Stimulated activated CD8-positive, alpha-beta memory T cell treated with anti-CD3 and anti-CD28 coated beads, Interleukin-15, amount 100 ng/mL, for 4 hours (primary cell): ENCODE results near the gene AMHR2.
A peak's percentile ranks its signal among the peaks of the same experiment; 100 is the strongest.
"Not testable (repeated sequence)": the region's sequence is repeated elsewhere in the genome, so short reads cannot be mapped to it uniquely, and the experiment has no call there.

Experiments used
- DNase-seq, 2 donors: peaks; one replicate each; pipeline ENCODE4 v3.0.0-alpha.2; 2020; ENCODE audit warnings: low read depth in 2 of 2

AMHR2 gene

DNA sequence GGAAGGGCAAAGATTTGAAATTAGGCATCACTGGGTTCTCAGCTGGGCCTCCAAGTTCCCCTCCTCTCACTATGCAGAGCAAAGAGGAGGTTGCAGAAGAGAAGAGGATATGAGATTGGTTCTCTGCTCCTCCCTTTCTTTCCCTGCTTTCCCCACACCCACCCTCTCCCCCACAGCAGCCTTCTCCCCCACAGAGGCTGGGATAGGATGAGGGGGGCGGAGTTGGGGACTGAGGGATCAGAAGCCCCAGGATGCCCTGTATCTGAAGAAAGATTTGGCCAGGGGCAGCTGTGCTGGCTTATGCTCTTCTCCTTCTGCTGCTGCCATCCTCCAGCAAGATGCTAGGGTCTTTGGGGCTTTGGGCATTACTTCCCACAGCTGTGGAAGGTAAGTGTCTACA, at the start of gene AMHR2:
AMHR2 (plus strand) TSS at position 259 of the 400 bp plus-strand sequence; CDS start at position 339, 80 bp downstream.
- DNase-seq = no peak

DNA sequence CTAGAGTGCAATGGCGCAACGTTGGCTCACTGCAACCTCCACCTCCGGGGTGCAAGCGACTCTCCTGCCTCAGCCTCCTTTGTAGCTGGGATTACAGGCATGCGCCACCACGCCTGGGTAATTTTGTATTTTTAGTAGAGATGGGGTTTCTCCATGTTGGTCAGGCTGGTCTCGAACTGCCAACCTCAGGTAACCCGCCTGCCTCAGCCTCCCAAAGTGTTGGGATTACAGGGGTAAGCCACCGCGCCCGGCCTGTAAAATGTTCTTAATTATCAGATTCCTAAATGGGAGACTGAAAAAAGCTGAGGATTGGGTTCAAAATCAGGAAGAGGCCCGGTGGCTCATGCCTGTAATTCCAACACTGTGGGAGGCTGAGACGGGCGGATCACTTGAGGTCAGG, 49.4 kb upstream of the AMHR2 start:
- not testable (repeated sequence) for DNase-seq

DNA sequence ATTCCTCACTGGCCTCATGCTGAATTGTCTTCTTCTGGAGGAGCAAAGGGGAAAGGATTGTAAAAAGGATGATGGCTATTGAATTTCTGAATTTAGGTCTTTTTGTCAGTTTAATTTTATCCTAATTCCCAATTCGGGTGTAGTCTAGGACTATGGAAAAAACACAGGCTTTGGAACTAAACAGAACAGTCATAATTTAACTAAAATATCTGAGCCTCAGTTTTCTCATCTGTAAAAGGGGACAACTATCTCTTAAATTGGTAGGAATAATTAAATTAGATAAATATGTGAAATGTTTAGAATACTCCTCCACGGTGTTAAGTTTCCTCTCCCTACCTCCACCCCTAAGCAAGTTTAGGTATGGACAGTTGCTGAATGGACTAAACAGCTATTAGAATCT, 46.9 kb upstream of the AMHR2 start:
- no peak for DNase-seq

DNA sequence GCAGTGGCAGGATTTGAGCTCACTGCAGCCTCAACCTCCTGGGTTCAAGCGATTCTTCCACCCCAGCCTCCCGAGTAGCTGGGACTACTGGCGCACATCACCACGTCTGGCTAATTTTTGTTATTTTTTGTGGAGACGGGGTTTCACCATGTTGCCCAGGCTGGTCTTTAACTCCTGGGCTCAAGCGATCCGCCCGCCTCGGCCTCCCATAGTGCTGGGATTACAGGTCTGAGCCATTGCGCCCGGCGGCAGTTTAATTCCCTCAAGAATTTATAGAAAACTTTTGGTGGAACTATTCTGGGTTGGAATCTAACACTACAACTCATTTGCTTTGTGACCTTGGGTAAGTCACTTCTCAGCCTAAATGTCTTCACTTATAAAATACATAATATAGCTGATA, 45.4 kb upstream of the AMHR2 start:
- DNase-seq = no peak

DNA sequence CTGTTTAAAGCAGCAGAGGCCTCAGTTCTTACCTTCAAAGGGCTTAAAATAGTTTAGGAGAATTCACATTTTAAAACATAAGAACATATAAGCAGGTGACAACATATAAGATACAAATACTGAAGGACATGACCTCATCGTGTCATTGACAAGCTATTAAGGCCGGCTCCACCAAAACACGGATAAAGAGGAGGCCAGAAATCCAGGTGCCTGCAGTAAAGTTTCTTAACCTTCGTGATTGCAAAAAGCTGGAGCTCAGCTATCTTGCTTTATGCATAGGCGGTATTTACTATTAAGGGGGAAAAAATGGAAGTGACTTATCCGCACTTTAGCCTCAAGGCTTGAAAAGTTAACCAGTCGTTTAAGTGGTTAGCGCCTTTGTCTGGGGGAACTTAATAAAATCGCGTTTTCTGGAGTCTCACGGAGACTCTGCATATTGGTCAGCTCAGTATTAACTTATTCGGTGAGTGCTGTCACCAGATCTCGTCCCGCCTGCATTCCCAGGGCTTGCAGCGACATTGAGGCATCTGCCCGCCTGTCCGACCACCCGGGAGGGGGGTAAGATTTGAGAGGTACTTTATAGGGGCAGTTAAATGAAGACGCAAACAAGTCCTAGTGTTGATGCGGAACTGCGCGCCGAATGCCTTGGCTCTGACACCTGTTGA, 44.8 kb upstream of the AMHR2 start:
- no peak for DNase-seq

DNA sequence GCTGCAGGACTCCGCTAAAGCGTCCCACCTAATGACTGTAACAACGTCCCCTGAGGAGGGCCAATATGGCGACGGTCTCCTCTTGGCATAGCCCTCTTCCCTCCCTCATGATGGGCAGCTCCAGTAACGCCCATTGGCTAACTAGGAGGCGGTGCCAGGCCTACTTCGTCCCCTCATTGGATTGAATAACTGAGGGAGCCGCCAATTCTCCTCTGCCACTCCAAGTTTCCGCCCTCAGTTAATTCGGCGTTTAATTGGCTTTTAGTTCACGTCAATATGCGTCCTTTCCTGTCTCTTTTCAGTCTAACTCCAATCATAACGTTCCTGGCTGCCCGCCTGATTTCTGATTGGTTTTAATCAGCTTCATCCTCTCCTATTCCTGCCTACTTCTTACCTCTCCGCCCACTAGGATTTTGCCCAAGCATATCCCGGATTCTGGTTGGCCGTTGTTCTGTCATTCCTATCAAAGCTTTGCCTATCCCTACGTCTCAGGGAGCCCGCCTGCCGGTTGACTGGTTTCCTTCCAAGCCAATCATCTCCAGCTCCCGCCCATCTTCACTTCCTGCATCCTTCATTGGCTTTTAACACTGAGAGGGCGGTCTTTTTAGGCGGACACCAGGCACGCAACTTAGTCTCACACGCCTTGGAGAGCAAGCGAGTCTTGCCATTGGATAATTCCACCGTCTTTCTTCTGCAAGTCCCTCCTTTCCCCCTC, 44.1 kb upstream of the AMHR2 start:
- peak; percentile 78 to 100 for DNase-seq

DNA sequence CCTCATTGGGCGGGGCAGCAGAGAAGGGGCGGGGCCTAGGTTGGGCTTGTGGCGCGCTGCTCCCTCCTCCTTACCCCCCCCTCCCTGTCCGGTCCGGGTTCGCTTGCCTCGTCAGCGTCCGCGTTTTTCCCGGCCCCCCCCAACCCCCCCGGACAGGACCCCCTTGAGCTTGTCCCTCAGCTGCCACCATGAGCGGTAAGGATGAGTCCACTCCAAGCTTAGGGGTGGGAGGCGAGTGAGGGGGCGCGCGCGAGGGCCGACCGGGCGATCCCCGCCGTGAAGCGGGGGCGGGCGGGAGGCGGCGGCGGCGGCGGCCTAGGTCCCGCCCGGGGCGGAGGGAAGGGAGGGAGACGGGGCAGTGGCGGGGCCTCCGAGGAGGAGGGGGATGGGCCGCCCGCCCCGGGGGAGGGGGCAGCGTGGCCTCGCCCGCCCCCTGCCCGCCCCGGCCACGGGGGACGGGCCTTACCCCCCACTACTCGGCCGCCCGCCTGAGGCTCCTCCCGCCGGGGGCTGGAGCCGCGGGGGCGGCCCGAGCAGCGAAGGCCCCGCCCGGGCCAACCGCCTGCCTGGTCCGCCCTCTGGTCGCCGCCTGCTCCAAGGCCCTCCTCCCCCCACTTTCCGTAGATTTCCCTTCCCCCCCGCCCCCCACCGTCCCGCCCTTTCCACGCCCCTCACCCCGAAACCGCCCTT, 43.4 kb upstream of the AMHR2 start, which contains the start of gene SP1:
SP1 (plus strand) TSS at position 73 of the 690 bp plus-strand sequence; CDS start at position 189, 116 bp downstream.
- DNase-seq = peak; percentile 71 to 96

DNA sequence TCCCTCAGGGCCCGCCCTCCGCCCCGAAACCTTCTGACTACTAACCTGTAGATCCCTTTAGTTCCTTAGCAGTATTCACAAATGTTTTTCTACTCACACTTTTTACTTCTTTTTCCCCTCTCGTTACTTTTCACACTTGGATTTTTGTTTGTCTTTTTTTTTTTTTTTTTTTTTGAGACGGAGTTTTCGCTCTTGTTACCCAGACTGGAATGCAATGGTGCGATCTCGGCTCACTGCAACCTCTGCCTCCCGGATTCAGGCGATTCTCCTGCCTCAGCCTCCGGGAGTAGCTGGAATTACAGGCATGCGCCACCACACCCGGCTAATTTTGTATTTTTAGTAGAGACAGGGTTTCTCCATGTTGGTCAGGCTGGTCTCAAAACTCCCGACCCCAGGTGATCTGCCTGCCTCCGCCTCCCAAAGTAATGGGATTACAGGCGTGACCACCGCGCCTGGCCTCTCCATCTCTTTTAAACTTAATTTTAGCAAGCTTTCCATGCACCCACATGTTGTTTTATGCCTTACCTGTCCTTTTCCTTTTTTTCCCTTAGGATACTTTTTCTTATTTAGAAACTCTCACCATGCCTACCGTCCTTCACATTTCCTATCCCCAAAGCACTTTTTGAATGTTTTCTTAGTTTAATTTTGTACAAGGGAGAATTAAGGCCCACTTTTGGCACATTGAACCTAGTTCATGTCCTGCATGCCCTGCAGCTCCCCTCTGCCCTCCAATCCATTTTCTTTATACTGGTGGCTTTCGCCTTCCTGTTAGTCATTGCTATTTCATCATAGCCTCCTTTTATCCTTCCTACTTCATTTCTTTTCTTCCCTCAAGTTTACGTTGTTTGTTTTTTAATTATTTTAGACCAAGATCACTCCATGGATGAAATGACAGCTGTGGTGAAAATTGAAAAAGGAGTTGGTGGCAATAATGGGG, 42.6 kb upstream of the AMHR2 start:
- DNase-seq = no peak

DNA sequence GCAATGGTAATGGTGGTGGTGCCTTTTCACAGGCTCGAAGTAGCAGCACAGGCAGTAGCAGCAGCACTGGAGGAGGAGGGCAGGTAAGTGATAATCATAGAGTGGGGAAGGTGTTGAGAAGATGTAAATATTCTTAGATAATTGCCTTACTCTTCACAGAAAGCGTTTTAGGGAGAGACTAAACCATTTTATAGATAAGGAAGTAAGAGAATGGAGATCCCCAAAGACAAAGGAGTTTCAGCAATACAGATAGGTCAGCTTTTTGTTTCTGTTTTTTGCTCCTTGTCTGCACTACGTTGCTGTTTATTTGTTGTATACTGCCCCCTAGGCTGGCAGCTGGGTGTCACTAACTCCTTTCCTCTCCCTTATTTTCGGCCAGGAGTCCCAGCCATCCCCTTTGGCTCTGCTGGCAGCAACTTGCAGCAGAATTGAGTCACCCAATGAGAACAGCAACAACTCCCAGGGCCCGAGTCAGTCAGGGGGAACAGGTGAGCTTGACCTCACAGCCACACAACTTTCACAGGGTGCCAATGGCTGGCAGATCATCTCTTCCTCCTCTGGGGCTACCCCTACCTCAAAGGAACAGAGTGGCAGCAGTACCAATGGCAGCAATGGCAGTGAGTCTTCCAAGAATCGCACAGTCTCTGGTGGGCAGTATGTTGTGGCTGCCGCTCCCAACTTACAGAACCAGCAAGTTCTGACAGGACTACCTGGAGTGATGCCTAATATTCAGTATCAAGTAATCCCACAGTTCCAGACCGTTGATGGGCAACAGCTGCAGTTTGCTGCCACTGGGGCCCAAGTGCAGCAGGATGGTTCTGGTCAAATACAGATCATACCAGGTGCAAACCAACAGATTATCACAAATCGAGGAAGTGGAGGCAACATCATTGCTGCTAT, 41.7 kb upstream of the AMHR2 start:
- no peak for DNase-seq

DNA sequence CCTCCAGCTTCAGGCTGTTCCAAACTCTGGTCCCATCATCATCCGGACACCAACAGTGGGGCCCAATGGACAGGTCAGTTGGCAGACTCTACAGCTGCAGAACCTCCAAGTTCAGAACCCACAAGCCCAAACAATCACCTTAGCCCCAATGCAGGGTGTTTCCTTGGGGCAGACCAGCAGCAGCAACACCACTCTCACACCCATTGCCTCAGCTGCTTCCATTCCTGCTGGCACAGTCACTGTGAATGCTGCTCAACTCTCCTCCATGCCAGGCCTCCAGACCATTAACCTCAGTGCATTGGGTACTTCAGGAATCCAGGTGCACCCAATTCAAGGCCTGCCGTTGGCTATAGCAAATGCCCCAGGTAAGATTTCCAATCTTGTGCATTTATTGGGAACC, 40.4 kb upstream of the AMHR2 start:
- DNase-seq = no peak

DNA sequence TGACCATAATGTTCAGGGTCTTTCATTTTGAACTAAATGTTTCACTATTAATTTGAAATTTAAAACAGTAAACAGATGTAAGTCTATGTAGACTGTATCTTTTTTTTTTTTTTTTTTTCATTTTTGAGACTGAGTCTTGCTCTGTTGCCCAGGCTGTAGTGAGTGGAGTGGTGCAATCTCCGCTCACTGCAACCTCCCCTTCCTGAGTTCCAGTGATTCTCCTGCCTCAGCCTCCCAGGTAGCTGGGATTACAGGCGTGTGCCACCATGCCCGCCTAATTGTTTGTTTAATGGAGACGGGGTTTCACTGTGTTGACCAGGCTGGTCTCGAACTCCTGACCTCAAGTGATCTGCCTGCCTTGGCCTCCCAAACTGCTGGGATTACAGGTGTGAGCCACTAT, 37.3 kb upstream of the AMHR2 start:
- DNase-seq = not testable (repeated sequence)

DNA sequence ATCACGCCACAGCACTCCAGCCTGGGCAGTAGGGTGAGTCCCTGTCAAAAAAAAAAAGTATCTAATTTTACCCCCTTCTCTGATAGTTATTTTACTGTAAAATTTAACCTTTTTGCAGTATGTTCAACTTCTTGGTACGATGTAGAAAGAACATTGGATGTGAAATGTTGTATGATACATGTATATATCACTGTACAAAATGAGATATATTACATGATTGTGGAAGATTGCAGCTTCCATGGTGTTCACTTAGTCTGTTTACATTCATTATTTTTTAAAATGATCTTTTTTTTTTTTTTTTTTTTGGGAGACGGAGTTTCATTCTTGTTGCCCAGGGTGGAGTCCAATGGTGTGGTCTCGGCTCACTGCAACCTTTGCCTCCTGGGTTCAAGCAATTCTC, 34.7 kb upstream of the AMHR2 start:
- DNase-seq = no peak

DNA sequence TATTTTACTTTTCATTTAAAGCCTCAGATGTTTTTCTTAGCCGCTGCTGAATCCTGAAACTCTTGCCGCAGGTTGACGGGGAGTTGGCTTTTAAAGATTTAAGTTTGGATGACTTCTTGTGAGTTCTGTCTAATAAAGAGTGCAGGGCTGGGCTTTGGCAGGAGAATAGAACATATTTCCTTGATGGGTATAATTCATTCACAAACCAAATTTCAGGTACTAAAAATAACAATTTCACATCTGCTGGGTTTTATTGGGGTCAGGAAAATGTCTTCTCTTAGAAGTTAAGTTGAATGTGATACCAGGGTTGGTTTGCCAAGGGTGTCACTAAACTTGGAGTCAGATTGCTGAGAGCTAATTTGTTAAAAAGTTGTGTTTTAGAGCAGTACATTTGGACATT, 34.0 kb upstream of the AMHR2 start:
- no peak for DNase-seq

DNA sequence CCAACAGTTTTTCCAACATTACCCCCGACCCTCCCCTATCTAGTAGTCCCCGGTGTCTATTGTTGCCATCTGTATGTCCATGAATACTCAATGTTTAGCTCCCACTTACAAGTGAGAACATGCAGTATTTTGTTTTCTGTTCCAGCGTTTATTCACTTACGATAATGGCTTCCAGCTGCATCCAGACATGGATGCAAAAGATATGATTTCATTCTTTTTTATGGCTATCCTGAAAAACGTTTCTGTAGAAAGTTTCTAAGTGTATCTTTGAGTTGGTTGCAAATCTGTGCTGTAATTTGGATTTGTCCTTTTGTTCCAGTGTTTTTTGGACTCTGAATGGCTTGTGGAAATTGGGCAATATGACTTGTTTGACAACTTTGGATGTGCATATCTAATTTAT, 31.9 kb upstream of the AMHR2 start:
- DNase-seq = no peak

DNA sequence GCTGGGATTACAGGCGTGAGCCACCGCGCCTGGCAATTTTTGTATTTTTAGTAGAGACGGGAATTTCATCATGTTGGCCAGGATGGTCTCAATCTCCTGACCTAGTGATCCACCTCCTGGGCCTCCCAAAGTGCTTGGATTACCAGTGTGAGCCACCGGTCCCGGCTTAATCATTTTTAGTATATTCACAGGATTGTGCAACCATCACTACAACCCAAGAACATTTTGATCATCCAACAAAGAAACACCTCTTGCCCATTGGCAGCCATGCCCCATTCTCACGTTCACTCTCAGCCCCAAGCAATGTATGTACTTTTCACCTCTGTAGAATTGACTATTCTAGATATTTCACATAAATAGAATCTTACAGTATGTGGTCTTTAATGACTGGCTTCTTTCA, 23.8 kb upstream of the AMHR2 start:
- no peak for DNase-seq

DNA sequence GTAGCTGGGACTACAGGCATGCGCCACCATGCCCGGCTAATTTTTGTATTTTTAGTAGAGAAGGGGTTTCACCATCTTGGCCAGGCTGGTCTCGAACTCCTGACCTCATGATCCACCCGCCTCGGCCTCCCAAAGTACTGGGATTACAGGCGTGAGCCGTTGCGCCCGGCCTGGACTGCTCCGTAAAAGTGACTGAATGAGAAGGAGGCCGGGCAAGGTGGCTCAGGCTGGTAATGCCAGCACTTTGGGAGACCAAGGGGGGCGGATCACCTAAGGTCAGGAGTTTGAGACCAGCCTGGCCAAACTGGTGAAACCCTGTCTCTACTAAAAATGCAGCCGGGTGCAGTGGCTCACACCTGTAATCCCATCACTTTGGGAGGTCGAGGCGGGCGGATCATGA, 21.3 kb upstream of the AMHR2 start:
- not testable (repeated sequence) for DNase-seq

DNA sequence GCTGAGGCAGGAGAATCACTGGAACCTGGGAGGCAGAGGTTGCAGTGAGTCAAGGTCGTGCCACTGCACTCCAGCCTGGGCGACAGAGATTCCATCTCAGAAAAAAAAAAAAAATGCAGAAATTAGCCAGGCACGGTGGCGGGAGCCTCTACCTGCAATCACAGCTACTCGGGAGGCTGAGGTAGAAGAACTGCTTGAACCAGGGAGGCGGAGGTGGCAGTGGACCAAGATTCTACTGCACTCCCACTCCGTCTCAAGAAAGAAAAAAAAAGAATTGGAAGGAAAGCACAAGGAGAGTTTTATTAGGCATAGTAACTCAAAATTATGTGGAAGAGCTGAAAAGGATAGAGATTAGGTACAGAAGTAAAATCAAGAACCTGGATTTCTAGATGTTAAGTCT, 20.8 kb upstream of the AMHR2 start:
- DNase-seq = no peak

DNA sequence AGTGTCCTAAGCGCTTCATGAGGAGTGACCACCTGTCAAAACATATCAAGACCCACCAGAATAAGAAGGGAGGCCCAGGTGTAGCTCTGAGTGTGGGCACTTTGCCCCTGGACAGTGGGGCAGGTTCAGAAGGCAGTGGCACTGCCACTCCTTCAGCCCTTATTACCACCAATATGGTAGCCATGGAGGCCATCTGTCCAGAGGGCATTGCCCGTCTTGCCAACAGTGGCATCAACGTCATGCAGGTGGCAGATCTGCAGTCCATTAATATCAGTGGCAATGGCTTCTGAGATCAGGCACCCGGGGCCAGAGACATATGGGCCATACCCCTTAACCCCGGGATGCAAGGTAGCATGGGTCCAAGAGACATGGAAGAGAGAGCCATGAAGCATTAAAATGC, 12.7 kb upstream of the AMHR2 start:
- no peak for DNase-seq

DNA sequence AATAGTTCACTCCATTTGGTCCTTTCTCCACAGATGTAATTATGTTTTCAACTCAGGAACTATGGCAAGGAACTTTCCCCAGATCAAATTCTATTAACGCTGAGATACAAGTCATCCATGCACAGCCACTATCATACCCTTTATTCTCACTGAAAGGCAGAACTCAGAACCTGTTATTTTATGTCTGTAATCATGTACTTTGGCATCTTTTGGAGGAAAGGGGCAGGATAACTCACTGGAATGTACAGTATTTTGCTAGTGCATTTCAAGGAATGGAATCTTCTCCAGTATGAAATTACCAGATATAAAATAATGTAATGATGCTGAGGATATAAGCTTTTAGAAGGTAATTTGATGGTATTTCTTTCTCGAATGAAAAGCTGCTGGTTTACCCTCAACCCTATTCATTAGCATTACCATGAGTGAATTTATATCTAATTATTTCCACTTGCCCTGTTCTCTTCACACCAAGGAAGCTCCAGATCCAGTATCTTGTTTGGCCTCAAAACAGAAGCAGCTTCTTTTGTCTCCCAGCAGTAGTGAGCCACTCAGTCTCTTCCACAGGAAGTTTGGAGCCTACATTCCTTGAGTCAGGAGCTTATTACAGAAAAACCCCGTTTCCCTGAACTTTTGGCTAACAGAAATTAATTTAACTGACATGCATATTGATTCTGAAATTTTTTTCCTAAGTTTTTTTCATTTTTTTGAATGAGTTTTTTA, 10.0 kb upstream of the AMHR2 start:
- no peak for DNase-seq
